ENCODE data around the gene CDC34. TPM values are rescaled to one million over a fixed set of nuclear protein-coding genes. Genes with fewer than 3 reads are reported as not detected.

The CDC34 gene
- total RNA-seq, 1 experiment from 2014 or later = 93.3 TPM

GRCh38 chr19:556611-557382 is 25.2 kb downstream of the CDC34 start:
- peaks cover 24% of the 10 kb centered on the region for H3K4me1 ChIP-seq (replicated peaks; ENCODE audit: insufficient read depth)
- no peak overlapping the region for H3K4me3 ChIP-seq
- no peaks in the 10 kb centered on the region for H4K20me1 ChIP-seq (ENCODE audit: insufficient read depth)
- no peak overlapping the region for H3K27ac ChIP-seq
- H3K9me3 ChIP-seq (ENCODE audit: insufficient read depth, low read depth) = no peaks in the 10 kb centered on the region
- peaks cover 16% of the 10 kb centered on the region; the same call in 1 of the 2 replicates for H3F3A ChIP-seq (ENCODE audit: insufficient read depth, low read depth)
- H3K4me2 ChIP-seq = peak overlapping the region; percentile 46
- intact Hi-C loops (cut with micrococcal nuclease; ENCODE audit: unreplicated experiment) = no loop called here
- BruUV-seq (replicated peaks) = no TSS peak
- TF ChIP-seq CTCF (conservative IDR thresholded peaks at IDR 0.05) (no peak), EZH2 (IDR thresholded peaks at IDR 0.05; ENCODE audit: low read depth) (no peak)
- no peaks in the 10 kb centered on the region for H3K36me3 ChIP-seq (ENCODE audit: low read depth)
- no peaks in the 10 kb centered on the region for H3K9me2 ChIP-seq (ENCODE audit: insufficient read depth)
- no peaks in the 10 kb centered on the region for H3K27me3 ChIP-seq (ENCODE audit: insufficient read depth, low read depth)
- no peak overlapping the region for H2AFZ ChIP-seq
- POLR2A ChIA-PET (ENCODE audit: unreplicated experiment) = interaction anchor here (1.1 kb wide), 1 partner anchor 15 kb away, joined by 4 read pairs; no protein-coding TSS in a partner anchor
- CTCF ChIA-PET = no interaction called here
- DNase-seq = peak in 1 of 2 experiments; percentile 30
- no peaks in the 10 kb centered on the region for H3K79me2 ChIP-seq (ENCODE audit: low read depth)

- peak in 1 of 2 experiments; percentile 53 for DNase-seq
- no peaks in the 10 kb centered on the region for H3K9me2 ChIP-seq (ENCODE audit: insufficient read depth)
- H3K4me3 ChIP-seq = no peak overlapping the region
- H3K79me2 ChIP-seq (ENCODE audit: low read depth) = no peaks in the 10 kb centered on the region
- ChIA-PET POLR2A (ENCODE audit: unreplicated experiment) (interaction anchor here (0.6 kb wide), 1 partner anchor 24 kb away, joined by 4 read pairs; no protein-coding TSS in a partner anchor), CTCF (no interaction called here)
- H3K27me3 ChIP-seq (ENCODE audit: insufficient read depth, low read depth) = no peaks in the 10 kb centered on the region
- intact Hi-C loops (cut with micrococcal nuclease; ENCODE audit: unreplicated experiment) = no loop called here
- no peak overlapping the region for H2AFZ ChIP-seq
- no peaks in the 10 kb centered on the region for H3K9me3 ChIP-seq (ENCODE audit: insufficient read depth, low read depth)
- H3K4me2 ChIP-seq = 0 out of 2 replicates have a peak overlapping the region, but pooled peaks have one; percentile 4
- TF ChIP-seq CTCF (conservative IDR thresholded peaks at IDR 0.05) (no peak), EZH2 (IDR thresholded peaks at IDR 0.05; ENCODE audit: low read depth) (no peak)
- H3K27ac ChIP-seq = no peak overlapping the region
- BruUV-seq (replicated peaks) = no TSS peak
- H4K20me1 ChIP-seq (ENCODE audit: insufficient read depth) = no peaks in the 10 kb centered on the region
- peaks cover 16% of the 10 kb centered on the region; the same call in 1 of the 2 replicates for H3F3A ChIP-seq (ENCODE audit: insufficient read depth, low read depth)
- peaks cover 24% of the 10 kb centered on the region for H3K4me1 ChIP-seq (replicated peaks; ENCODE audit: insufficient read depth)
- H3K36me3 ChIP-seq (ENCODE audit: low read depth) = no peaks in the 10 kb centered on the region
Measured at GRCh38 chr19:558770-559439, 27.3 kb downstream of the CDC34 start.

- H4K20me1 ChIP-seq (ENCODE audit: insufficient read depth) = no peaks in the 10 kb centered on the region
- intact Hi-C loops (cut with micrococcal nuclease; ENCODE audit: unreplicated experiment) = no loop called here
- no peak overlapping the region for H2AFZ ChIP-seq
- H3K9me2 ChIP-seq (ENCODE audit: insufficient read depth) = no peaks in the 10 kb centered on the region
- ChIA-PET CTCF (no interaction called here), POLR2A (ENCODE audit: unreplicated experiment) (no interaction called here)
- no TSS peak for BruUV-seq (replicated peaks)
- TF ChIP-seq CTCF (conservative IDR thresholded peaks at IDR 0.05) = no peak
- TF ChIP-seq EZH2 (IDR thresholded peaks at IDR 0.05; ENCODE audit: low read depth) = no peak
- no peaks in the 10 kb centered on the region for H3K27me3 ChIP-seq (ENCODE audit: insufficient read depth, low read depth)
- H3K36me3 ChIP-seq (ENCODE audit: low read depth) = no peaks in the 10 kb centered on the region
- peaks cover 24% of the 10 kb centered on the region for H3K4me1 ChIP-seq (replicated peaks; ENCODE audit: insufficient read depth)
- no peaks in the 10 kb centered on the region for H3K9me3 ChIP-seq (ENCODE audit: insufficient read depth, low read depth)
- peaks cover 16% of the 10 kb centered on the region; the same call in 1 of the 2 replicates for H3F3A ChIP-seq (ENCODE audit: insufficient read depth, low read depth)
- DNase-seq = no peak
- no peaks in the 10 kb centered on the region for H3K79me2 ChIP-seq (ENCODE audit: low read depth)
- H3K4me3 ChIP-seq = no peak overlapping the region
- no peak overlapping the region for H3K27ac ChIP-seq
- H3K4me2 ChIP-seq = no peak overlapping the region
Measured at GRCh38 chr19:560121-560520, 28.6 kb downstream of the CDC34 start.
